LHCN-M2 (cell line): Measurements from ENCODE around the gene SKAP2. TPM values are rescaled to one million over a fixed set of nuclear protein-coding genes. Genes with fewer than 3 reads are reported as not detected.

Experiments used
- DNase-seq: peaks from one replicate; pipeline ENCODE4 v3.0.0-alpha.2; 2012; ENCODE audit warnings: low read depth
- polyA plus RNA-seq: library from polyadenylated mRNA; unstranded; fragments of >200 nt; gene quantifications from one replicate; pipeline ENCODE4 v1.2.1, GENCODE V29; 2012; ENCODE audit warnings: missing spikeins
- total RNA-seq: library from RNA; depleted of rRNA; stranded (reverse); fragments of >200 nt; gene quantifications from 2 replicates; pipeline ENCODE4 v1.2.3, GENCODE V29; 2014; rRNA removed

The SKAP2 gene, protein sequence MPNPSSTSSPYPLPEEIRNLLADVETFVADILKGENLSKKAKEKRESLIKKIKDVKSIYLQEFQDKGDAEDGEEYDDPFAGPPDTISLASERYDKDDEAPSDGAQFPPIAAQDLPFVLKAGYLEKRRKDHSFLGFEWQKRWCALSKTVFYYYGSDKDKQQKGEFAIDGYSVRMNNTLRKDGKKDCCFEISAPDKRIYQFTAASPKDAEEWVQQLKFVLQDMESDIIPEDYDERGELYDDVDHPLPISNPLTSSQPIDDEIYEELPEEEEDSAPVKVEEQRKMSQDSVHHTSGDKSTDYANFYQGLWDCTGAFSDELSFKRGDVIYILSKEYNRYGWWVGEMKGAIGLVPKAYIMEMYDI
- total RNA-seq, result 43.7 and 60.7 TPM in 2 replicates
- polyA plus RNA-seq, result 12.3 TPM

DNA sequence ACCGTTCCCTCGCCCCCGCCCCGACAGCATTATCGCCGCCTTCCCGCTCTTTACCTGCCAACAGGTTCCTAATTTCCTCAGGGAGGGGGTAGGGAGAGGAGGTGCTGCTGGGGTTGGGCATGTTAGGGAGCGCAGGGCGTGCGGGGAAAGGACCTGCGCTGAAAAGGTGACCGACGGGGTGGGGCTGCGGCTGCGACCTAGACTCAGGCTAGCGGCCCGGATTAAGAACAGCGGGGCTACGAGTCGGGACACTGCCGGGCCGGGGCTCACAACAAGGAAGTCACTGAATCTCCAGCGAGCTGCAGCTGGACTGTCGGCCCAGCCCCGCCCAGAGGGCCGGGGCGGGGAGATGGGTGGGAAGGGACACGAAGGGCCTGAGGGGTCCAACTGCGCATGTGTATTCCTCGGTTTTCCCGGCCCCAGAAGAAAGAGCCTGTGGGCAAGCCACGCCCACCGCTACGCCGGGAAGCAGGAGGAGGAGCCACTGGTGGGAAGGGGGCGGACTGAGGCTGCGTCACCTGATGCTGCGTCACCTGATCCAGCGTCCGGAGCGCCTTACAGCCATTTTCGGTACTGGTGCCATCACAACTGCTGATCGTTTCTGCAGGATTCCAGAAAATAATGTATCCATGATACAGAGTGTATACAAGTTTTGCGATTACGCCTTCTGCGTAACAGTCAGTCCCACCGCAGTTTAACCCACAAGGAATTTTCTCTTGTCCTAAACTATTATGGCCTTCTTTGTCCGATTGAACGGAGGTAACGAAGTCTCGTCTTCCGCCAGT lies at the start of gene SKAP2:
Gene SKAP2 (minus strand): TSS at position 282 of the 785 bp plus-strand sequence. CDS start 161 bp downstream, at position 121.
- DNase-seq, result peak; percentile 100

DNA sequence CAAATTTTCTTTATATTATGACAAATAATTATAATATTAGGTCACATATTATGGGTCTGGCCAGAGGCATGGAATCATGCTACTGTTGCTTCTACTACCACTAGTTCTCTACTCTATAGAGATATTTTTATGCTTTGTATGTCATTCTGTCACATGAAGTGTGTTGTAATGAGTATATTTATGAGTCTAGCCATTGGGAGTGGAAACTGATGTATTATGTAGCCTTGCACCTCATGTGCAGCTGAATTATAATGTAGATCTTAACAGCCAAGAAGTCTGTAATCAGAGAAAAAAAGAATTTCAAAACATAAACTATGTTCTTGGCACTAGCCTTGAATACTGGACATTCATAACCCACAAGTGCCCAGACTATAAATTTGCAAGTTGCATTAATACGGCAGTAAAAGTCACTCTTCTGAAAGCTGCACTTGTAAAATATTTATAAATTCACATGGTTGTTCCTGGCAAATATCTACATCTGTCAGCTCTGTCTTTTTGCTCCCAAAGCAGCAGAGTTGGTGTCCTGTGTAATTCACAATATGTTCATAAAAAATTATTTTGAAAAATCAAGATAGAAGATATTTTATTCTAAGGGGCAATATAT lies 48.6 kb upstream of the SKAP2 start:
- no peak for DNase-seq

DNA sequence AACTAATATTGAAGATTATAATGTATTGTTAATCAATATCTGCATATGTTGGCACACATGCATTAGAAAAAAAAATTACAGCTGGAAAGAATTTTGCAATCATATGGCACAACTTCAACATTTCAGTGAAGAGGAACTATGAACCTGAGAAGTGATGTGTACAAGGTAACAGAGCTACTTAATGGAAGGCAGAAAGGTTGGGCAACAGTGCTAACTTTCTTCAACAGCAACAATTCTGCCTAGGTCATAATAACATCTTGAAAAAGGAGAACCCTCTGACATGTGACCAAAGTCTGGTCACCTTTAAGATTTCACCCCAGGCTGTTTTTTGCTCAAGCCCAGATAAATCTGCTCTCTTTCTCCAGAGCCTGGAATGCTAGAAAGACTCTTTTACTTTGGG lies 47.9 kb upstream of the SKAP2 start:
- no peak for DNase-seq

DNA sequence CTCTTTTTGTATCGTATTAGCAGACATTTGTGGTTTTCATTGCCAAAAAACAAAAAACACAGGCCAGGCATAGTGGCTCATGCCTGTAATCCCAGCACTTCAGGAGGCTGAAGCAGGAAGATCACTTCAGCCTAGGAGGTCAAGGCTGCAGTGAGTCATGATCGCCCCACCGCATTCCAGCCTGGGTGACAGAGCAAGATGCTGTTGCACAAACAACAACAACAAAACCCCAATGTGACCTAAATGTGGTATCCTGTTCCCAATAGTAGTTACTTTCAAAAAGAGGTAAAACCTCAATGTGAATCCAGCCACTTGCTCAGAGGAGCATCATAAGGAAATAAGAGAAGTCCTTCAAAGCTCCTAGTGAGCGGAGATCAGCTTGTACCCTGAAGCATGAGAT lies 45.8 kb upstream of the SKAP2 start:
- DNase-seq, result peak; percentile 99

GRCh38 chr7:26900251-26900650 lies 35.9 kb upstream of the SKAP2 start:
- no peak for DNase-seq

DNA sequence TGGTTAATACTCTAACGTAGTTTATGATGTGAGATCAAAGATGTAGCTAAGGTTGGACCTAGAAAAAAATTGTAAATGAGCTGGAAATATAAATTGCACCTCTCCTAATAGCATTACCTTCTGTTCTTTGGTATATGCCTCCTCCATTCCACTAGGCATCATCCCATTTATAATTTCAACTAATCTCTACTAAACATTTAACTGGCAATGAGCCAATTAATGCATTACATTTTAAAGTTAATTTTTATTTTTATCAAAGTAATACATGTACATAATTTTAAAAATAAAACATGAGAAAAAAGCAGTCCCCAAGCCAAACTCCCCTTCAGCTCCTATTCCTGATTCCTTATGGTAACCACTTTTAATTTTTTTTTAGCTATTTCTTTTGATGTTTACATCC lies 35.1 kb upstream of the SKAP2 start:
- DNase-seq, result no peak

DNA sequence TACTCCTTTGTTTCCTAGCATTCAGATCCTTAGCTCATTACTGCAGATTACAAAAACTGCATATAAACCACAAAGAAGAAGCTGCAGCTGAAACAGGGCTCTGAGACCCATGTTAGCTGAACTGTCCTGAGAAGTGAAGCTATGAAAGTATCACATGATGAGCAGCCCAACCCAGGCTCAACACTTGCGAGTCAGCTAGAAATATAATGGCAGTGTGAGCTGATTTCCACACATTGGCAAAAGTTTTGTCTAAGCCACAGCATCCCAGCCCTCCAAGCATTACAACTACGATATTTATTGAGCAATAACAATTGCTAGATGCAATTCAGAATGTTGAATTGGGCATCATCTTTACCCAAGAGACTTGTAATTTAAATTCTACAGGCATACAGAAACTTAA lies 34.5 kb upstream of the SKAP2 start:
- peak; percentile 68 for DNase-seq

DNA sequence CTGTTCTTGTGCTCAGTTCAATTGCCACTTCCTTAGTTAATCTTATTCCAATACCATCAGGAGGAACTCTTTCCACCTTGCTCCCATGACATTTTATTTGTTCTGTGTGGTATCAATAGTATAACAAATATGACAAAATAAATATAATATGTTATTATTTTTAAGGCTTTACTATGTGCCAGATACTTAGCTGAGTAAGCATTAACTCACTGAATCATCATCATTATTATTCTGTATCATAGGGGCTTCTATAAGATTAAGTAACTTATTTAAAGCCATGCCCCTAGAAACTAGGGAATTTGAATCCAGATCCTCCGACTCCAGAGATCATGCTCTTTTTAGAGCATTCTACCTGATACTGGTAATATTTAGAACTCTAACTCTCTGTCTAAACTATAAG lies 33.5 kb upstream of the SKAP2 start:
- DNase-seq, result no peak

DNA sequence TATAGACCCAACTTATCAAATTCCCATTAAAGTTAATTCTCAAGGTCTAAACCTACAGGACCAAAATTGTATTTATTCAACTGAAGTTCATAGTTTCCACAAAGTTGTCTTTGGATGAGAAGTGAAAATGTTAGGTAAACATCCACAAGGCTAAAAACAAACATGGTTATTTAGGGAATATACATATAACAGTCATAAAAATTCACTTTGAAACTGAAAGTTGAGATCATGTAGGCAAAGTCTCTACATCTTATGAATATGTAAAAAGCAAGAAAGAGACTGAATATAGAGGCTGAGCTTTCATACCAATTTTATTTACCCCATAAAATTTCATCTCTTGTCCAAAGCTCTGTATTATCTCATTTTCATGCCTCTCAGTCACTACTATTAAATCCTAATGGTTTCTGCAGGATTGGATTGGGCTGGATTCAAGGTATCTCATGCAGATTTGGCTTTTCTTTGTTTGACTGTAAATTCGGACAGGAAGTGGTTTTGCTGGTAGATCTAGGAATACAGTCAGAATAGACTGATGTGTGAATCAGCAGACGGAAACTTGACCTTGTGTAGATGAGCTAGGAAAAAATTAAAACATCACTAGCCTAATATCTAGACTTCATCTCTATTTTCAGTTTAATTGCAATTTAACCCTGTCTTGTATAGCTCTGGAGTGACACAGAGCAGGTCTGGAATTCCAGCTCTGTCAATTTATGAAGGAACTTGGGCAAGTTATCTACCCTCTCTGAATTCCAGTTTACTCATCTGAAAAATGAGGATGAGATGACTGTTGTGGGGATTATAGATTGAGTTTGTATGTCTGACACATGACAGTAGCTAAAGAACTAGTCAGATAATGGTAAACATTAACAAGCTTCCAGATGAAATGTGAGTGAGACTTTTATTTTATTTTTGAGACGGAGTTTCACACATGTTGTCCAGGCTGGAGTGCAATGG lies 27.3 kb upstream of the SKAP2 start:
- DNase-seq, result peak; percentile 83

DNA sequence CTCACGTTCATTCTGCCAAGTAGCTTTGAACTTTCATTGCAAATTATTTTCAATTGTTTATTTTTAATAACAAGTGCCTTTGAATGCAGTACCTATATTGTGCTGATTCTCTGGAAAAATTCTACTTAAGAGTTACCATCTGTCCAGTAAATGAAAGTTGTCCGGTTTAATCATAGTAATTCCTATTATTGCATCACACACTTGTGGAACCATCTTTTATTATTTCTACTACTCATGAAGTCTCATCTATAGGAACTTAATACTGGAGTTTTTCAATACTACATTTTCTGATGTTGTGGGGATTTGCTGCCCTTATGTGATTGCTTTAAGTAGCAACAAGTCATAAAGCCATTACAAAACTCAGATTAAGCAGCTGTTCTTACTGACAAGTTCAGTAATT lies 16.5 kb upstream of the SKAP2 start:
- no peak for DNase-seq

DNA sequence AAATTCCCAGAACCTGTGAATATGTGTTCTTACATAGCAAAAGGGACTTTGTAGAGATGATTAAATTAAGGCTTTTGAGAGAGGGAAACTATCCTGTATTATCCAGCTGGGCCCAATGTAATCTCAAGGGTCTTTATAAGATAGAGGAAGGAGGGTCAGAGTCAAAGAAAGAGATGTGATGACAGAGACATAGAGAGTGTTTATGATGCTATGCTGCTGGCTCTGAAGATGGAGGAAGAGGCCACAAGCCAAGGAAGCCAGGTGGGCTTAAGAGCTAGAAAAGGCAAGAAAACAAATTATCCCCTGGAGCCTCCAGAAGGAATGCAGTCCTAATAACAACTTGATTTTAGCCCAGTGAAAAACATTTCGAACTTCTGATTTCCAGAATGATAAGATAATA lies 15.3 kb upstream of the SKAP2 start:
- DNase-seq, result no peak

DNA sequence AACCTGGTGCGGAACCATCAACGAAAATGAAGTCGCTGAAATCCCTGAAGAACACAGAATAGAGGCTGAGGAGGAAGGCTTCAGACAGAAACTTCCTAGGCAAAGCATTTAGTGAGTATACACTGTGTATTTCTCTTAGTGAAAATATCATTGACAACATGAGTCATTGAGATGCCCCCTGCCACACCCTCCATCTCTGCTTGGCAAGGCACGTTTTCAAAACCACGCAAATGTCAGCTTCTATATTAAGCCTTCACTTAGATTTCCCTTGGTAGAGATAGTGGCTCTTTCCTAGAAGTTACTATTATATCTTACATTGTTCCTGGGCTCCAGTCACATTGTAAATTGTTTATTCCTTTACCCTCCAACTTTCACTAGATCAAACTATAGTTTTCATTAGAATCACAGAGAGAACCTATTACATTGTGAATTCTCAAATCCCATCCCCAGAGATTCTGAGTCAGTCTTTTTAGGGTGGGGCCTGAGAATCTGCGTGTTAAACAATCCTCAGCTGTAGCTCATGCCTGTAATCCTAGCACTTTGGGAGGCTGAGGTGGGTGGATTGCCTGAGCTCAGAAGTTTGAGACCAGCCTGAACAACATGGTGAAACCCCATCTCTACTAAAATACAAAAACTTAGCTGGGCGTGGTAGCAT lies 4.6 kb upstream of the SKAP2 start:
- peak; percentile 89 for DNase-seq

DNA sequence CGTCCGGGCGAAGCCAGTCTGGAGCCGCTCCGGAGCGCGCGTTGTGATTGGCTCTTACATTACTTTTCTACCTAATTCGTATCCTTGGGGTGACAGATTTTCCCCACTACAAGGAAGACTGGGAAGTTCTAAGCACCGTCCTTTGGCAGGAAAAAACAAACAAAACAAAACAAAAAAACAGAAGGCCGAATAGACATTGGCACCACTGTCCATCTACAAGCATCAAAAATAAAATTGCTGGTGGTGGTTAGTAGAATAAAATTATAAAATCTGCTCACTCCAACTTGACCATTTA lies 651 bp upstream of the SKAP2 start:
- DNase-seq, result no peak

GRCh38 chr7:26863518-26864308 lies 677 bp downstream of the SKAP2 start:
- DNase-seq, result peak; percentile 49

DNA sequence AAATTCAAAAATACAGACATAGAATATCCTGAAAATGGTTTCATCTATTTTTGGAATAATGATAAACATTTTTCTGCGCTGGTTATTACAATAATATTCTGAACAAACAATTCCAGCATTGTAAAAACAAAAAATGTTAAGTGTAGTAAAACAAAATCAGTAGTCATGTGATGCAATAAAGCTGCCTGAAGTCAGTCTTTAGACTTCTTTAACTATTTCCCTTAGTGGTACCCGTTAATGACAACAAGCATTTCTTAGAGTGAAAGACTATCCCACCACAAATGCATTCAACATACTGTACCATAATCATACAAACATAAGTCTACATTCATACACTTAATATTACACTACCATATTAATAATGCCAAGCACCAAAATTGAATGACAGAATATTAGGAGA lies 1.6 kb downstream of the SKAP2 start:
- DNase-seq, result no peak

GRCh38 chr7:26861050-26861449 lies 3.3 kb downstream of the SKAP2 start:
- DNase-seq, result no peak

DNA sequence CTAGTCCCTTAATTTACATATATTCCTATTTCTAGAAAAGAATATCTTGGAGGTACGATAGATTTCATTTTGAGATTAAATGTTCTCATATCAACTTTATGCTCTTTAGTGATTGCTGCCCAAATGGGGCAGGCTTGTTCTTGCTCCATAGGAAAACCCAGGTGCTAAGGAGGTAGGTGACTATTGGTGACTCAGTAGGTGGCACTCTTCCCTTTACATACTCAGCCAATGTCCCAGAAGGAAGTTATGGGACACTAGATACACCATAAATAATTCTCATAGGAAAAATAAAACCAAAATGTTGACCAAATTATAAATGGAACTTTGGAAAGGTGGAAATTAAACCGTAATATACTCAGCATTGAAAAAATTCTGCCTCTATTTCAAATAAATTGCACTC lies 4.0 kb downstream of the SKAP2 start:
- peak; percentile 47 for DNase-seq

DNA sequence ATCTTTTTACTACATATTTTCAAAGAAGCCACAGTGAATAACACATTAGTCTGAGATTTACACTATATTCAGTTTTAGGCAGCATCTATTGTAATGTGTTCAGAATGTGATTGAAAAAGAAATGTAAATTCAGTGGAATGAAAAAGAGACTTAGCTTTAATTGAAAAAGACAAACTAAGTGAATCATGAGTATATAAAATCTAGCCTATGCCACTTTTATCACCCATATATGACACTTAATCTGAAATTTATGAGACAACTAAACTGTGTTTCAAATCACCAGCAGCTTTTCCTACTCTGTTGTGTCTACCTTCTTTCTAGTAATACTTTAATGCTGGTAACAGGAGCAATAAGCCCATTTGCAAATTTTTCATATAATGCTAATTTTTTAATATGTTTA lies 4.7 kb downstream of the SKAP2 start:
- no peak for DNase-seq

DNA sequence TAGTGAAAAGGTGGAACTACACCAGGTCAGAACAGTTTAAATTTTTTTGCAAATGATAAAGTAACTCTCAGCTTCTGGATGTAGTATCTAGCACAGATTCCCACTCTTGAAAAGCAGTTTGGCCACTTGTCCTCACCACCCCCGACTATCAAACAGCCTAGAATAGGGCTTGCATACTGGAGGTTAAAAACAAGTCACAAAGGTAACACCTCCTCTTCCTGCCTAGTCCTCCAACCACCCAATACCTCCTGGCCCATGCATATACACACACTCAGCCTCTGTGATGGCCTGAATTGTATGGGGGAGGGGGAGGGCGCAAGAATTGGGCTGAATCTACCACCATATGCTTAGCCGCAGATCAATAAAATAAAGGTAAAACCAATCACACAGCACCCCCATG lies 5.7 kb downstream of the SKAP2 start:
- DNase-seq, result no peak

DNA sequence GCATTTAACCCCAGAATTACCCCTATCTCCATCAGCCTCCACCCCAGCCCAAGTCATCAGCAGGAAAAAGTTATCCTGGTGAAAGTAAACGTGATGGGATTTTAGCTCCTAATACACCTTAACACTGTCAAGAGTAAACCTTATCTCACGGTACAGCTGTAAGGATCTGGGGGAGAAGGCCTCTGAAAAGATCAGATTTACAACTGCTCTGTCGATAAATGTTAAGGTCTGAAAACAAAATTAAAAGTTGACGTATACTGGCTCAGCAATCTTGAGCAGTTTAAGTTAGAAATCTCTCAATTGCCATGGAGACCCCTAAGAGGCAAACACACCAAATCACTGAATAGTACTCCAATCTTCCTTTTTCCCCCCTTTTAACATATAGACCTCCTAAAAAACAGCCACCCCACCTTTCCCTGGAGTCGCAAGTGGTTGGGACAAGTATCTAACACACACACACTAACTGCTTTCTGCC lies 6.1 kb downstream of the SKAP2 start:
- DNase-seq, result no peak
